WTC11 (cell line): ENCODE results near the gene NLRX1. TPM values are rescaled to one million over a fixed set of nuclear protein-coding genes. Genes with fewer than 3 reads are reported as not detected.
"Not testable (repeated sequence)": the region's sequence is repeated elsewhere in the genome, so short reads cannot be mapped to it uniquely, and the experiment has no call there.

Experiments used
- ATAC-seq: fragments of 200-7000 bp; cut with Tn5 transposase; 2 replicates; pipeline ENCODE4 v1.10.0; 2021; ENCODE audit warnings: mild to moderate bottlenecking, moderate library complexity
- CTCF ChIA-PET: fragments of 300-600 bp; sonication (Branson Sonifier 250); formaldehyde crosslinking; loops from one replicate; lab custom pipeline; 2021; ENCODE audit warnings: antibody characterized with exemption; lab: Charles Lee
- POLR2A ChIA-PET: fragments of 350-600 bp; sonication (Branson Sonifier 250); formaldehyde crosslinking; loops from one replicate; lab custom pipeline; 2021; ENCODE audit warnings: antibody characterized with exemption; lab: Charles Lee
- DNase-seq: peaks from one replicate; pipeline ENCODE4 v3.0.0; 2021; ENCODE audit warnings: low spot score
- H3K27ac Mint-ChIP-seq: 2 replicates; pipeline ENCODE4 v1.8.0; 2021; ENCODE audit warnings: mixed read lengths
- H3K27me3 Mint-ChIP-seq: 2 replicates; pipeline ENCODE4 v1.8.0; 2021; ENCODE audit warnings: low read depth, mild to moderate bottlenecking, moderate library complexity, mixed read lengths
- H3K36me3 Mint-ChIP-seq: 2 replicates; pipeline ENCODE4 v1.8.0; 2021; ENCODE audit warnings: mixed read lengths
- H3K4me1 Mint-ChIP-seq: 2 replicates; pipeline ENCODE4 v1.8.0; 2022; ENCODE audit warnings: mixed read lengths
- H3K4me3 Mint-ChIP-seq: 2 replicates; pipeline ENCODE4 v1.8.0; 2021; ENCODE audit warnings: mild to moderate bottlenecking, moderate library complexity, mixed read lengths
- H3K9me3 Mint-ChIP-seq: 2 replicates; pipeline ENCODE4 v1.8.0; 2021; ENCODE audit warnings: mixed read lengths
- CDX4 ChIP-seq: fragments of 250-450 bp; sonication (Bioruptor Pico); IDR thresholded peaks from 2 replicates; pipeline ENCODE4 v1.9.0; 2021; ENCODE audit warnings: moderate library complexity, mild to moderate bottlenecking, inconsistent platforms, borderline replicate concordance
- CTCF ChIP-seq: fragments of 200-600 bp; IDR thresholded peaks from 2 replicates; pipeline ENCODE4 v1.8.0; 2022; ENCODE audit warnings: antibody characterized with exemption
- ETV6 ChIP-seq: sonication (generic); formaldehyde crosslinking; IDR thresholded peaks from 2 replicates; pipeline ENCODE4 v1.8.1; 2022; ENCODE audit warnings: mild to moderate bottlenecking, missing genetic modification reagents
- GRHL2 ChIP-seq: fragments of 250-450 bp; sonication (Bioruptor Pico); IDR thresholded peaks from 2 replicates; pipeline ENCODE4 v1.8.0; 2022; ENCODE audit warnings: mild to moderate bottlenecking, moderate library complexity; ENCODE audit not compliant: insufficient replicate concordance, severe bottlenecking
- HMGA2 ChIP-seq: fragments of 250-450 bp; sonication (Bioruptor Pico); IDR thresholded peaks from 2 replicates; pipeline ENCODE4 v1.4.0; 2021; ENCODE audit warnings: mild to moderate bottlenecking, moderate library complexity
- HMGXB4 ChIP-seq: sonication (generic); formaldehyde crosslinking; IDR thresholded peaks from 2 replicates; pipeline ENCODE4 v1.8.1; 2023; ENCODE audit warnings: mild to moderate bottlenecking, moderate library complexity, missing genetic modification reagents
- JUN ChIP-seq: sonication (generic); formaldehyde crosslinking; IDR thresholded peaks from 2 replicates; pipeline ENCODE4 v1.8.0; 2023; ENCODE audit warnings: mild to moderate bottlenecking, missing genetic modification reagents
- MXD4 ChIP-seq: fragments of 250-450 bp; sonication (Bioruptor Pico); IDR thresholded peaks from 2 replicates; pipeline ENCODE4 v1.8.0; 2021; ENCODE audit warnings: mild to moderate bottlenecking, moderate library complexity, borderline replicate concordance
- PRDM15 ChIP-seq: sonication (generic); formaldehyde crosslinking; IDR thresholded peaks from 2 replicates; pipeline ENCODE4 v1.8.0; 2022; ENCODE audit warnings: missing genetic modification reagents
- RORB ChIP-seq: fragments of 250-450 bp; sonication (Bioruptor Pico); IDR thresholded peaks from 2 replicates; pipeline ENCODE4 v1.9.0; 2021; ENCODE audit warnings: mild to moderate bottlenecking
- SOX15 ChIP-seq: fragments of 250-450 bp; sonication (Bioruptor Pico); IDR thresholded peaks from 2 replicates; pipeline ENCODE4 v1.9.0; 2021; ENCODE audit warnings: mild to moderate bottlenecking
- TEAD1 ChIP-seq: sonication (generic); formaldehyde crosslinking; IDR thresholded peaks from 2 replicates; pipeline ENCODE4 v1.8.0; 2022; ENCODE audit warnings: mild to moderate bottlenecking, missing genetic modification reagents
- TP53 ChIP-seq: sonication (generic); formaldehyde crosslinking; IDR thresholded peaks from 2 replicates; pipeline ENCODE4 v1.8.1; 2023; ENCODE audit warnings: mild to moderate bottlenecking, missing genetic modification reagents
- USF1 ChIP-seq: sonication (generic); formaldehyde crosslinking; IDR thresholded peaks from 2 replicates; pipeline ENCODE4 v1.8.0; 2022; ENCODE audit warnings: mild to moderate bottlenecking, missing genetic modification reagents
- ZNF138 ChIP-seq: sonication (generic); formaldehyde crosslinking; conservative IDR thresholded peaks from 2 replicates; pipeline ENCODE4 v1.8.1; 2022; ENCODE audit warnings: mild to moderate bottlenecking, moderate library complexity, missing genetic modification reagents
- ZNF512 ChIP-seq: sonication (generic); formaldehyde crosslinking; IDR thresholded peaks from 2 replicates; pipeline ENCODE4 v1.8.1; 2022; ENCODE audit warnings: missing genetic modification reagents, borderline replicate concordance
- total RNA-seq: library from RNA; stranded (reverse); gene quantifications from 3 replicates; pipeline ENCODE4 v1.2.3, GENCODE V29; 2021

Gene NLRX1
- total RNA-seq, 1 experiment from 2014 or later = 20.8 TPM

- TF ChIP-seq PRDM15 (CRISPR knock-in tag) = no peak
- no peak for TF ChIP-seq TEAD1 (CRISPR knock-in tag)
These were observed 22.0 kb downstream of the NLRX1 start (continued) for GRCh38 chr11:119190531-119190930.

- DNase-seq, H3K27me3 Mint-ChIP-seq, H3K36me3 Mint-ChIP-seq, H3K4me3 Mint-ChIP-seq, POLR2A ChIA-PET, H3K27ac Mint-ChIP-seq, ATAC-seq, H3K9me3 Mint-ChIP-seq: not testable (repeated sequence)
- peaks cover 14% of the 10 kb centered on the region for H3K4me1 Mint-ChIP-seq
- CTCF ChIA-PET = interaction anchor here (0.5 to 1.2 kb wide), 3 partner anchors 15 to 219 kb away, joined by 3 to 4 read pairs (median 3); partner anchors contain the start of genes CBL and NLRX1
These were observed 22.7 kb downstream of the NLRX1 start for GRCh38 chr11:119191265-119191664.

GRCh38 chr11:119192111-119192510 lies 23.6 kb downstream of the NLRX1 start:
- TF ChIP-seq HMGXB4 (CRISPR knock-in tag) (no peak), MXD4 (no peak), USF1 (CRISPR knock-in tag) (no peak), TP53 (CRISPR knock-in tag) (no peak), ETV6 (CRISPR knock-in tag) (no peak), HMGA2 (CRISPR knock-in tag) (no peak)
- TF ChIP-seq, all 79 proteins: peak for 0
- no peak for ATAC-seq
- H3K4me3 Mint-ChIP-seq = no peak overlapping the region
- H3K27me3 Mint-ChIP-seq = no peaks in the 10 kb centered on the region; the same call in 1 of the 2 replicates
- H3K4me1 Mint-ChIP-seq = peaks cover 21% of the 10 kb centered on the region
- H3K9me3 Mint-ChIP-seq = no peaks in the 10 kb centered on the region
- H3K36me3 Mint-ChIP-seq = no peaks in the 10 kb centered on the region
- CTCF ChIA-PET = no interaction called here
- no peak overlapping the region for H3K27ac Mint-ChIP-seq
- no peak for DNase-seq
- POLR2A ChIA-PET = no interaction called here

GRCh38 chr11:119193001-119193400 lies 24.5 kb downstream of the NLRX1 start:
- DNase-seq = no peak
- CTCF ChIA-PET = no interaction called here
- H3K4me1 Mint-ChIP-seq = peaks cover 21% of the 10 kb centered on the region
- no peaks in the 10 kb centered on the region; the same call in 1 of the 2 replicates for H3K27me3 Mint-ChIP-seq
- H3K4me3 Mint-ChIP-seq = no peak overlapping the region
- H3K9me3 Mint-ChIP-seq = no peaks in the 10 kb centered on the region
- H3K27ac Mint-ChIP-seq = no peak overlapping the region
- ATAC-seq = no peak
- POLR2A ChIA-PET = no interaction called here
- no peaks in the 10 kb centered on the region for H3K36me3 Mint-ChIP-seq
- TF ChIP-seq SOX15 (CRISPR knock-in tag) = no peak
- no peak for TF ChIP-seq GRHL2
- TF ChIP-seq CDX4 = no peak
- TF ChIP-seq CTCF = no peak
- no peak for TF ChIP-seq HMGXB4 (CRISPR knock-in tag)
- TF ChIP-seq JUN (CRISPR knock-in tag) = no peak
- no peak for TF ChIP-seq ZNF512 (CRISPR knock-in tag)
- no peak for TF ChIP-seq USF1 (CRISPR knock-in tag)
- TF ChIP-seq RORB = no peak
- no peak for TF ChIP-seq ZNF138 (CRISPR knock-in tag)
